Activated naive CD8-positive, alpha-beta T cell treated with anti-CD3 and anti-CD28 coated beads, Interleukin-2, amount 50 U/mL, for 24 hours (primary cell): ENCODE measurements around the gene OPCML.

Source experiments
- ATAC-seq: fragments of 150-1000 bp; cut with Tn5 transposase; one replicate; pipeline ENCODE4 v1.10.0; 2021
- DNase-seq: peaks from one replicate; pipeline ENCODE4 v3.0.0; 2021
- H3K27ac Mint-ChIP-seq: one replicate; pipeline ENCODE4 v1.8.0; 2021; ENCODE audit warnings: mild to moderate bottlenecking, mixed read lengths
- H3K27me3 Mint-ChIP-seq: one replicate; pipeline ENCODE4 v1.8.0; 2021; ENCODE audit warnings: mixed read lengths
- H3K36me3 Mint-ChIP-seq: one replicate; pipeline ENCODE4 v1.8.0; 2021; ENCODE audit warnings: low read depth, mixed read lengths
- H3K4me1 Mint-ChIP-seq: one replicate; pipeline ENCODE4 v1.8.0; 2021; ENCODE audit warnings: mixed read lengths
- H3K4me3 Mint-ChIP-seq: one replicate; pipeline ENCODE4 v1.8.0; 2021; ENCODE audit warnings: mild to moderate bottlenecking, moderate library complexity, mixed read lengths
- H3K9me3 Mint-ChIP-seq: one replicate; pipeline ENCODE4 v1.8.0; 2021; ENCODE audit warnings: mixed read lengths

The OPCML gene

DNA sequence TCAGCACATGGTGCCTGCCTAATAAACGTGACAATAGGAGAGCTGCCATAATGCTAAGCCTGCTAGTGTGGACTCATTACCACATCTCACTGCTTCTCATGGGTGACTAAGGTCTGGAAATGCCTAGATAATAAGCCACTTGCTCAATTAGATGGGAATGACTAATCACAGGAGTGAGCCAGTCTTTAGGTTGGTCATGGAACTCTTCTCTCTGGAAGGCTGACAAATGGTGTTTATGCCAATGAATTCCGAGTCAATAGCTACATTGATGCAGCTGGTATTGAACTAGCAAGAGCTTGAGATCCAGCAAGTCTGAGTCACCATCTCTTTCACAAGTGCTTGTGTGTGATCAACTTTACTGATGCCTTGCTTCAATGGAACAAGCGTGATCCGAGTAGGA, 334.9 kb downstream of the OPCML start:
- H3K4me3 Mint-ChIP-seq: no peak overlapping the region
- DNase-seq (no peak), ATAC-seq (no peak)
- H3K27ac Mint-ChIP-seq: no peak overlapping the region
- H3K36me3 Mint-ChIP-seq: no peaks in the 10 kb centered on the region
- H3K4me1 Mint-ChIP-seq: no peaks in the 10 kb centered on the region
- H3K9me3 Mint-ChIP-seq: no peaks in the 10 kb centered on the region
- H3K27me3 Mint-ChIP-seq: peaks cover 4% of the 10 kb centered on the region

DNA sequence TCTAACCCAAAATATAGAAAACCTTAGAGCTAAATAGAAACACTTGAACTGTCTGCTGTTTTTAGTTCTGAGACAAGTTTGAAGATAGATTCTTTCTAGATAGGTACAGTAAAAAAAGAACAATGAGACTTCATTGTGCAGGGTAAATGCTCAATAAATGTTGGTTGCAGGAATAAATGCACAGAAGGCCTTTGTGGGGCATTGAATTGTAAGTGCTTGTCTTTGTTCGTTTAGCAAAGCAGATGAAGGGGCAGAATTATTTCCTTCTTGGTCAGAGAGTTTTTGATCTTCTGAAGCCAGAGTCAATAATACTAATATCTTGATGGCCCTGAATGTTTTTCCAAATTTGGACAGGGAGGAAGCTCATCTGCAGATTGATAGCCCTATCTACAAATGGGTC, 340.4 kb downstream of the OPCML start:
- H3K9me3 Mint-ChIP-seq: no peaks in the 10 kb centered on the region
- no peak for DNase-seq
- no peak for ATAC-seq
- H3K4me3 Mint-ChIP-seq: no peak overlapping the region
- H3K36me3 Mint-ChIP-seq: no peaks in the 10 kb centered on the region
- H3K27me3 Mint-ChIP-seq: peaks cover 3% of the 10 kb centered on the region
- no peaks in the 10 kb centered on the region for H3K4me1 Mint-ChIP-seq
- no peak overlapping the region for H3K27ac Mint-ChIP-seq

DNA sequence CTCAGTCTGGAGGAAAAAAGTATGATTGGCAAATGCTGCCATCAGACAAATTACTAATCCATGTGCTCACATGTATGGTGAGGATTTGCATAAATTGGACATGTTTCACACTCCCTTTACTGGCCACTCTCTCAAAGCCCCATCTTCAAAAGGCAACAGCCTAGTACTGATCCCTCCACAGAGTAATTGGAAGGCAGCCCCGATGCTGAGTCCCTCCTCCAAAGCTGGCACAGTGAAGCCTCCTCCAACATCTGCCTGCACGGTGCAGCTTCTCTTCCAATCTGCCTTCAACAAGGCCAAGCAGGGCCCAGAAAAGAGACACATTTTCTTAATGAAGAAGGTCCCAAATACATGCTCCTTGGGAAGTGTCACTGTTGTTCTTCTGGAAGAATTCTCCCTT, 350.6 kb downstream of the OPCML start:
- Mint-ChIP-seq H3K27me3 (no peaks in the 10 kb centered on the region), H3K4me3 (no peak overlapping the region), H3K4me1 (no peaks in the 10 kb centered on the region), H3K27ac (no peak overlapping the region), H3K9me3 (peaks cover 6% of the 10 kb centered on the region), H3K36me3 (no peaks in the 10 kb centered on the region)
- no peak for DNase-seq
- no peak for ATAC-seq

DNA sequence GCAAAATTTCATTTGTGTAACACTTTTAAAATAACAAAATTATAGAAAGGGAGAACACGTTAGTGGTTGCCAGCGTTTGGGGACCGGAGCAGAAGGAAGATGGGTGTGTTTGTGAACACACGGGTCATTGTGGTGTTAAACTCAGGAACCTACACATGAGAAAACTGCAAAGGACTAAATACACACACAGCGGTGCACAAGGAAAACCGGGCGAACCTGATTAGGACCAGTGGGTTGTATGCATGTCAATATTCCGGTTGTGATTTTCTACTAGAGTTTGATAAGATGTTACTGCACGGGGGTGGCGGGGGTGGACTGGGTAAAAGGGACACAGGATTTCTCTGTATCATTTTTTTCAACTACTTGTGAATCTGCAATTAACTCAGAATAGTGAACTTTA, 351.2 kb downstream of the OPCML start:
- Mint-ChIP-seq H3K27ac (no peak overlapping the region), H3K27me3 (no peaks in the 10 kb centered on the region), H3K36me3 (no peaks in the 10 kb centered on the region), H3K4me3 (no peak overlapping the region), H3K9me3 (peaks cover 6% of the 10 kb centered on the region), H3K4me1 (no peaks in the 10 kb centered on the region)
- ATAC-seq (no peak), DNase-seq (no peak)

DNA sequence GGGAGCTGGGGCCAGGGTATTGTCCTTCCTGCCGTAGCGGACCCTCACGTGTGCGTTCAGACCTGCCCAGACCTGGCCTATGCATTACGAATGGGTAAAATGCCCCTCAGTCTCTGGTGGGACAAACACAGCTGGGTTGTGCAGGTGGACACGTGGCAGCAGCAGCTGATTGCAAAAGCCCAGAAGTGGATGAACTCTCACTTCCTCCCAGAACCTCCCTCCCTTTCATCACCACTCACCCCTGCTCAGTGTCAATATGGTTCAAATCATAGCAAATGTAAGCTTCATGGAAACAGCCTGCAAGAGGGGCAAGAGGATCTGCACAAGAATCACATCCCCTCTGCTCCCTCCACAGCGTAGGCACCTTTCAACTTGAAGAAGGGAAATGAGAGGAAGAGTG, 352.1 kb downstream of the OPCML start:
- DNase-seq (no peak), ATAC-seq (no peak)
- Mint-ChIP-seq H3K9me3 (peaks cover 6% of the 10 kb centered on the region), H3K27me3 (no peaks in the 10 kb centered on the region), H3K36me3 (no peaks in the 10 kb centered on the region), H3K4me1 (no peaks in the 10 kb centered on the region), H3K4me3 (no peak overlapping the region), H3K27ac (no peak overlapping the region)

DNA sequence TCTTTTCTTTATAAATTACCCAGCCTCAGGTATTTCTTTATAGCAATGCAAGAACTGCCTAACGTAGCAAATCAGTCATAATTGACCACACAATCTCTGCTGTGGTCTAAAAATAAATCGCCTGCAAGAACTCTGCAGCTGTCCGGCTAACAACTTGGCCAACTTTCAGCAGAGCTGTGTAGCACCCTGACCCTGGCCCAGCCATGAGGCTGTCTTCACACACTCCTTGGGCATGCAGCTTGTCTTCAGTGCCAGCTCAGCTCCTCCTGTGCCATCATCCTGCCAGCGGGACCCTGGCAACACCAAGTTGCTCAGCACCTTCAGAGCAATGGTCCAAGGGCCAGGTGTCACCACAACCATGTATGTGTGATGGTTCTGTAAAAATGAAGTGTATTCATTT, 355.6 kb downstream of the OPCML start:
- ATAC-seq: no peak

DNA sequence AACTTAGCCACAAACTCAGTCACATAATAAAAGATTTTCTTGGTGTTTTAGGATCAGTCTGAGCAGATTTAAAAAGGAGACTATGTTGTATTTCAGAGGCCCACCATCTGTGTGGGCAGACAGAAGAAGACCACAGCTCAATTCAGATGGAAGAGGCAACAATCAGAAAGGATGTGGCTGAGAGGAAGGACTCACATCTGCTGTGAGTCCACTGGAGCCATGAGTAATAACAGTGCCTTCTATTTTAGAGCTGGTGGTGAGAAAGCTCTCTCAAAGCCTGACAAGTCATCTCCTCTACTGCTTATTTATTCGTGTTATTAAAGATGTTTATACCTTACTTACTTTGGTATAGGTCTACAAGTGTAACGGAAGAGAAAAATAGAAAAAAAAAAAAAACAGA, 357.2 kb downstream of the OPCML start:
- Mint-ChIP-seq H3K27ac (no peak overlapping the region), H3K4me1 (no peaks in the 10 kb centered on the region), H3K36me3 (no peaks in the 10 kb centered on the region), H3K27me3 (no peaks in the 10 kb centered on the region), H3K9me3 (no peaks in the 10 kb centered on the region), H3K4me3 (no peak overlapping the region)
- ATAC-seq (no peak), DNase-seq (no peak)

More for the DNA sequence above, 355.6 kb downstream of the OPCML start:
- Mint-ChIP-seq H3K27ac (no peak overlapping the region), H3K4me1 (no peaks in the 10 kb centered on the region), H3K27me3 (no peaks in the 10 kb centered on the region), H3K4me3 (no peak overlapping the region), H3K9me3 (no peaks in the 10 kb centered on the region), H3K36me3 (no peaks in the 10 kb centered on the region)
- DNase-seq: no peak

DNA sequence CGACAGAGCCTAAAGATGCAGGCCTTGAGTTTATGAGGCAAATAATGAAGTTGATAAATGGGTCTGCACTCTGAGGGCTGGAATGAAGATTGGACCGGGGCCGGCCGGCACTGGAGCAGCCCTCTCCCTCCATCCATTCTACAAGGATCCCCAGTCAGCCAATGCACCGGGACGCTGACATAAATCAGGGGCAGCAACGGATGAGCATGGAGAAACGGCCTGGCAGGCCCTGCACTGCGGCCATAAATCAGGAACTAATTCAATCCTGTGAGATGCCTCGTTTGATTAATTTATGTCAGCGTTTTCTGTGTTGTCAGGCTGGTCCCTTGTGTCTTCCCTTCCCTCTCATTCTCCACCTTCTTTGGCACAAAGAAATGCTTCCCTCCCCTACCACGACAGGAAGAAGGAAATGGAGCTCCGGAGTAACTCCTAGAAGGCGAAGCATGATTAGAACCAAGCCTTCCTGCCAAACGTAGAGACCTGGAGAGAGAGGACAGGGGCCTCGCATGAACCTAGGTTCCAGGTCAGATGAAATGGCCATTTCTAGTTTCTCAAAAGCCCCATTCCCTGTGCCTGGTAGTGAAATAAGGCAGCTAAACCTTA, 358.4 kb downstream of the OPCML start:
- ATAC-seq: no peak
- Mint-ChIP-seq H3K4me3 (no peak overlapping the region), H3K36me3 (no peaks in the 10 kb centered on the region), H3K27ac (no peak overlapping the region), H3K4me1 (no peaks in the 10 kb centered on the region), H3K9me3 (no peaks in the 10 kb centered on the region), H3K27me3 (no peaks in the 10 kb centered on the region)
- no peak for DNase-seq

DNA sequence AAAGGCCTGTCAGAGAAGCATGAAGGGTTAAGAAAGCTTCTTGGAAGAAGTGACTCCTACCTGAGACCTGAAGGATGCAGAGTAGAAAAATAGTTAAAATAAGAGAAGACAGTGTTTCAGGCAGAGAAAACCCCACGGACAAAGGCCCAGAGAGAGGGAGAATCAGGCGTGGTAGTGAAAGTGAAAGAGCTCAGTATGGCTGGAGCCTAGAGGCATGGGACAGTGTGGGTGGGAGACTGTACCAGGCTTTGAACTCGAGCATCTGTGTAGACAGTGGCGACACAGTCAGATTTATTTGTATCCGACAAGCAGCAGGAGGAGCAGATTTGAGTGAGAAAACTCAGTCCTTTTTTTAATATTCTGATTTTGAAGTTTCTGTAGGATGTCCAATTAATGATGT, 360.0 kb downstream of the OPCML start:
- DNase-seq (no peak), ATAC-seq (no peak)
- Mint-ChIP-seq H3K9me3 (no peaks in the 10 kb centered on the region), H3K36me3 (no peaks in the 10 kb centered on the region), H3K27me3 (no peaks in the 10 kb centered on the region), H3K4me1 (no peaks in the 10 kb centered on the region), H3K4me3 (no peak overlapping the region), H3K27ac (no peak overlapping the region)

DNA sequence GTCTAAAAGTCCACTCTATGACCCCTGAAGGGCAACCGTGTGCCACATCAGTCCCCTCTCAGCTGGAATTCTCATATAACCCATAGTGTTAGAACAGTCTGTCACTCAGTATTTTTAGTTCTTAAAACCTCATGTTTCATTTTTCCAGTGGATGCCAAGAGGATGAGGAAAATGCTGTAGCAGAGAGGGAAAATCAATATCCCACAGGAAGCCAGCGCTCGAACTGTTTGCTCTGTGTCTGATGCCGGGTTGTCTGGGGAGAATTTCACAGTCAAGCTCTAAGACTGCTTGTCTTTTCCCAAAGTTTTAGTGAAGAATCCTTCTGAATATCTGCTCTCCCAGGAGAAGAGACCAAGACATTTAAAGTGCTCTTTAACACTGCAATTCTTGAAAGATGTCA, 360.9 kb downstream of the OPCML start:
- Mint-ChIP-seq H3K27me3 (no peaks in the 10 kb centered on the region), H3K27ac (no peak overlapping the region), H3K9me3 (no peaks in the 10 kb centered on the region), H3K36me3 (no peaks in the 10 kb centered on the region), H3K4me1 (no peaks in the 10 kb centered on the region), H3K4me3 (no peak overlapping the region)
- DNase-seq: no peak
- ATAC-seq: no peak

DNA sequence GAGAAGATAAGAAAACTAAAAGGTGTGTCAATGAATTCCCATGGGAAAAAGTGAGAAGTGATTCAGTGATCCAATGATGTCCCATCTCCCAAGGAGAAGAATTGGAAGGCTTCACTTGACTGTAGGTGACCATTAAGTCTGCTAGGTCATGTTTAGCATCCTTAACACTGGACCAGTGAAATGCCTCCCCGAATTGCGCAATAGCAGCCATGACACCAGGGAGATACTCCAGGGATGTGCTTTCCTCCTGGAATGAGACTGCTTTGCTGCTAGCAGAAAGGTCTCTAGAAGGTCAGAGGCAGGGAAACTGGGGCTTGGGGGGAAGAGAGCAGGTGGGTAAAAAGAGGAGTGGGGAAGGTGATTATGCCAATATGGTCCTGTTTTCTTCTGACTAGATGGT, 364.3 kb downstream of the OPCML start:
- Mint-ChIP-seq H3K4me1 (no peaks in the 10 kb centered on the region), H3K27ac (no peak overlapping the region), H3K36me3 (no peaks in the 10 kb centered on the region), H3K27me3 (no peaks in the 10 kb centered on the region), H3K4me3 (no peak overlapping the region), H3K9me3 (no peaks in the 10 kb centered on the region)
- DNase-seq (no peak), ATAC-seq (no peak)

DNA sequence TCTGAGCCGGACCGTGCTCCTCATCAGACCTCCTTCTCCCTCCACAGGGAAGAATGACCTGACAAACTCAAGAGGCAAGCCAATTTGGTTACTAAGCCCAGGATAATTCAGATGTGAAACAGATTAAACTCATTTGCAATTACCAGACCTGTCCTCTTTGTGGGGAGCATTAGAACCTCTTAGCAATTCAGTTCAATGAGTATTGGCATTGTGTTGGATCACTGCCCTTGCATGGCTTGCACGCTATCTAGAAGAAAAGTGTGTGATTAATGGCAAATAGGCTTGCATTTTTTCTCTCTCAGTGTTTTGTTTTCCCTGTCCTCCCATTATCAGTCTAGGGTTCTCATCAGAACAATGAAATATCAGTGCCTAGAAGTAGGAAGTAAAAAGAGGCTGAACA, 365.6 kb downstream of the OPCML start:
- no peak overlapping the region for H3K27ac Mint-ChIP-seq
- H3K4me1 Mint-ChIP-seq: no peaks in the 10 kb centered on the region
- no peaks in the 10 kb centered on the region for H3K36me3 Mint-ChIP-seq
- no peak for DNase-seq
- H3K27me3 Mint-ChIP-seq: no peaks in the 10 kb centered on the region
- H3K4me3 Mint-ChIP-seq: no peak overlapping the region
- no peak for ATAC-seq
- no peaks in the 10 kb centered on the region for H3K9me3 Mint-ChIP-seq

DNA sequence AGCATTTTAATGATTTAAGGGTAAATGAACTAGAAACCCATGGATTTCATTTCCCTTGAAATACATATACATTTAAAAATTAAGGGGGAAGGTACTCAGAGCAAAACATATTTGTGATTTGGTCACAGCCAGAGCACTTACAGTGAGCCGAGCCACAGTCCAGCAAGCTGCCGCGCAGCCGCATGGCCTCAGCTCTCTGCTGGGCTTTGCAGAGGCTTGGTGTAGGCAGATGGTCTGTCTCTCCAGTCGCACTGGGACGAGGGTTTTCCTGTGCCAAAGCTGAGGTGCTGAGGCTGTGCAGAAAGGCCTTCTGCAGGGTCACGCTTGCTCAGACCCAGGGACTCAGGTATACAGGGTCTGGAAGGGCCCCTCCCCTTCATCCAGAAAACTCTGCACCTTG, 367.3 kb downstream of the OPCML start:
- H3K4me1 Mint-ChIP-seq: no peaks in the 10 kb centered on the region
- no peak overlapping the region for H3K27ac Mint-ChIP-seq
- no peaks in the 10 kb centered on the region for H3K36me3 Mint-ChIP-seq
- no peaks in the 10 kb centered on the region for H3K9me3 Mint-ChIP-seq
- H3K4me3 Mint-ChIP-seq: no peak overlapping the region
- peaks cover 1% of the 10 kb centered on the region for H3K27me3 Mint-ChIP-seq
- ATAC-seq: no peak
- no peak for DNase-seq

DNA sequence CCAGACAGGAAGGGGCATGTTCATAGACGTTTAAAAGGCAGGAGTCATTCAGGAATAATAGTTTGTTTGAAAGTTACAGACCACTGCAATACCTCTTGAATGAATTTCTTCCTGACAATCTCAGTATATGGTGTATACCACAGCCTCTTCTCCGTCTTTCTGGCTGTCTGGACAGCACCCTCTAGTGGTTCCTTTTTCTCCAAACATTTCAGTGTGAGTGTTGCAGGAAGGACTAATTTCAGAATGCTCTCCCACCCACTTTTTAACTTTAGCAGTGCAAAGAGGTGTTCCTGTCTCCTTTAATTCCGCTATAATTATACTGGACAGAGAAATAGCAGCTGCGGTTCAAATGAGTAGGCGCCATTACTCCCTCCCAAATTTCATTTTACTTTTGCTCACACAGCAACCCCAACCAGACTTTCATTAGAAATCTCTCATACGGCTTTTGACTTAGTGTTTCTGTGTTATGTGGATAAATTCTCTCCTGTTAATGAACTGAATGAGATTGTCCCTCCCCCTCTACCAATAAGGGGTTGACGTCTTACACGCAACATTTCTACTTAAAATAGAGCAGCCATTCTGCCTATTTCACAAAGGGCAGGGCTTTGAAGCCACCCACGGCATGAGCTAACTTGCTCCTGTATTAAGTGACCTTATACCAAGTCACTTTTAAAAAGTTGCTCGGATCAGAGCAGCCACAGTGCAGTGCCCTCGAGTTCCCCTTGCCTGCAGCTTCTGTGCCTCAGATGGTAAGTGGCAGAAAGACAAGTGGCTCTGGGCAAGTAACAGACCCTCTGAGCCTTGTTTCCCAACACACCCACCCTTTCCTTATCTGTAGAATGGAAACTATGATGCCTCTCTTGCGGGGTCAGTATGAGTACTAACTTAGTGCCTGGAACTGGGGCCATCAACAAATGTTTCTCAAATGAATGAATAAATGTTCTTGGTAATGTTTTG, 368.6 kb downstream of the OPCML start:
- Mint-ChIP-seq H3K27ac (no peak overlapping the region), H3K9me3 (no peaks in the 10 kb centered on the region), H3K4me3 (no peak overlapping the region), H3K27me3 (peaks cover 1% of the 10 kb centered on the region), H3K4me1 (no peaks in the 10 kb centered on the region), H3K36me3 (no peaks in the 10 kb centered on the region)
- peak; percentile 37 for ATAC-seq
- DNase-seq: no peak

DNA sequence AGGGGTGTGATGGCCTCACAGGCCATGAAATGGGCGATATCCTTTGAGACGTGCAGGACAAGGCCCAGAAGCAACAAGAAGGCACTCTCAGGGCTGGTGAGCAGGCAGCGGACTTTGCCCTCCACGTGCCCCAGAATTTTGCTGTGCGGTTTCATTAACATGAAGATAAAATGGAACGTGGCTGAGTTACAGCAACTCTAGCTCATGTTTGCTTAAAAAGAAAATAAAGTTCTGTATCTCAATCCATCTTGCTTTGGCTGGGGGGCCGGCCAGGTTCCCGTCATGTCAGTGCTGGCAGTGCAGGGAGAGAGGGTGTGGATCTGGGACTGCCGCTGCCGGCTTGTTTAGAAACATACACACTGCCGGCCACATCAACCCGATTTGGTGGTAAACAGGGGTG, 370.1 kb downstream of the OPCML start:
- no peaks in the 10 kb centered on the region for H3K9me3 Mint-ChIP-seq
- no peak overlapping the region for H3K4me3 Mint-ChIP-seq
- DNase-seq: no peak
- H3K36me3 Mint-ChIP-seq: no peaks in the 10 kb centered on the region
- H3K4me1 Mint-ChIP-seq: no peaks in the 10 kb centered on the region
- ATAC-seq: no peak
- no peak overlapping the region for H3K27ac Mint-ChIP-seq
- H3K27me3 Mint-ChIP-seq: peaks cover 9% of the 10 kb centered on the region
